GM12864 (cell line): Measurements from ENCODE around the gene KIAA1549.

Source experiments
- DNase-seq: peaks from one replicate; pipeline ENCODE4 v3.0.0-alpha.2; 2011; ENCODE audit warnings: low read depth
- H3K4me3 ChIP-seq: 2 replicates; pipeline ENCODE4 v1.5.1; 2011; ENCODE audit warnings: mild to moderate bottlenecking, low read depth, low read length, control low read depth
- TF ChIP-seq, protein P1 (sequence below): IDR thresholded peaks from 2 replicates; pipeline ENCODE4 v1.5.1; 2011; ENCODE audit warnings: low read depth, mild to moderate bottlenecking, moderate library complexity, low read length, control low read depth, inconsistent platforms; ENCODE audit errors: missing control alignments

The KIAA1549 gene

DNA sequence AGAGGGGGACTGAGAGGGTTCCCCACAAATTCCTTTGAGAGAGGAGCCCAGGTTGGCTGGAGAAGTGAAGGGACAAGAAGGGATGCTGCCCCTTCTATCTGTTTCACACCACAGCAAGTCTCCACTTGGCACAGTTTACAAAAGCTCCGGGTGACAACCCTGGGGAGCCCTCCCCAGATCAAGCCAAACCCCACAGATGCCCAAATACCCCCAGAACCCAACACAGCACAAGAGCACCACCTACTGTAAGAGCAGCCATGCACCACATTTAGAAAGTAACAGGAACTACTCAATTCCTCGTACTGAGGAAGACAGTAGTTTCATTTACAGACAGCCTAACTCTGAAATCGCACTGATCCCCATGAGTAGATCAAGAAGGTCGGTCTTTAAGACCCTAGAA lies 115.3 kb downstream of the KIAA1549 start:
- TF ChIP-seq, protein P1, sequence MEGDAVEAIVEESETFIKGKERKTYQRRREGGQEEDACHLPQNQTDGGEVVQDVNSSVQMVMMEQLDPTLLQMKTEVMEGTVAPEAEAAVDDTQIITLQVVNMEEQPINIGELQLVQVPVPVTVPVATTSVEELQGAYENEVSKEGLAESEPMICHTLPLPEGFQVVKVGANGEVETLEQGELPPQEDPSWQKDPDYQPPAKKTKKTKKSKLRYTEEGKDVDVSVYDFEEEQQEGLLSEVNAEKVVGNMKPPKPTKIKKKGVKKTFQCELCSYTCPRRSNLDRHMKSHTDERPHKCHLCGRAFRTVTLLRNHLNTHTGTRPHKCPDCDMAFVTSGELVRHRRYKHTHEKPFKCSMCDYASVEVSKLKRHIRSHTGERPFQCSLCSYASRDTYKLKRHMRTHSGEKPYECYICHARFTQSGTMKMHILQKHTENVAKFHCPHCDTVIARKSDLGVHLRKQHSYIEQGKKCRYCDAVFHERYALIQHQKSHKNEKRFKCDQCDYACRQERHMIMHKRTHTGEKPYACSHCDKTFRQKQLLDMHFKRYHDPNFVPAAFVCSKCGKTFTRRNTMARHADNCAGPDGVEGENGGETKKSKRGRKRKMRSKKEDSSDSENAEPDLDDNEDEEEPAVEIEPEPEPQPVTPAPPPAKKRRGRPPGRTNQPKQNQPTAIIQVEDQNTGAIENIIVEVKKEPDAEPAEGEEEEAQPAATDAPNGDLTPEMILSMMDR: peak; percentile 59
- H3K4me3 ChIP-seq: no peak overlapping the region
- no peak for DNase-seq

DNA sequence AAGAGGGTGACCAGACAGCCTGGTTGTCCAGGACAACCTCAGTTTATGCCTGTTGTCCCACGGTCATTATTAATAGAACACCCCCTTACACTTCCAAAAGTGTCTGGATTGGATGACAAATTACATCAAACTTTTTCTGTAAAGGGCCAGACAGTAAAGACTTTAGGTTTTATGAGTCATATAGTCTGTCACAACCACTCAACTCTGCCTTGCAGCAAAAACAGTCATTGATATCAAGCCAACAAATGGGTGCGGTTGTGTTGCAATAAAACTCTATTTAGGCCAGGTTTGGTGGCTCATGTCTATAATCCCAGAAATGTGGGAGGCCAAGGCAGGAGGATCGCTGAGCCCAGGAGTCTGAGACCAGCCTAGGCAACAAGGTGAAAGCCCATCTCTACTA lies 116.5 kb downstream of the KIAA1549 start:
- no peak for DNase-seq
- no peak overlapping the region for H3K4me3 ChIP-seq
- TF ChIP-seq, protein P1: no peak

DNA sequence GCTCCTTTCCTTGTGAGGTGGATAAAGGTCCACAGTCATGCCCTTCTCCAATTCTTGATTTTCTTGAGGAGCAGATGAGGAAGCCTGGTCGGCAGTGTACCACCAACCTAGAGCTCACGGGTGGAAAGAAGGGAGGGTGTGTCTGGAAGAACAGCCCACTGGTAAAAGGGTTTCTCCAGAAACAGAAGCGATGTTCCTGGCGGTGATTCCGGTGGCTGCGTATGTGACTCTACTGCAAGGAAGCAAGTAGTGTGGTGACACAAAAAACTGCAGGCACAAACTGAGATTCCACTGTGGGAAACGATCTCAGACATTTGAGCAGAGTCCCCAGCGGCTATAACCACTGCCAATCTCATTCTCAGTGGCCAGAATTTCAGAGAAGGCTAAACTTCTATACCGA lies 117.3 kb downstream of the KIAA1549 start:
- DNase-seq: no peak
- no peak overlapping the region for H3K4me3 ChIP-seq
- TF ChIP-seq, protein P1: no peak

DNA sequence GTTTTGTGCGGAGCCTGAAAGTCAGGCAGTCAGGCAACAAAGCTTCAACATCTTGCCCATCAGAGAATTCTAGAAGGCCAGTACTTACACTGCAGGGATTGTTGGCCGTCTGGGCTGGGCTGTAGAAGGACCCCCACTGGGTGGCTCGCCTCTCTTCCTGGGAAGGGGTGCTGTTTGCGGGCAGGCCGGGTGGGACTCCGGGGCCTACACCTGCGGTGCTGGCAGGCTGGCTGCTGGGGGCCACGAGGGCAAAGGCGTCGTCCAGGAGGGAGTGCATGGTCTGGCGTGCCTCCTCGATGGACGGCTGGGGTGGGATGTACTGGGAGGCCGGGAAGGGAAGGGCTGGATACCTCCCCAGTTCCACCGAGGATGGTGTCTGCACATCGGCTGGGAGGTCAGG lies 120.1 kb downstream of the KIAA1549 start:
- TF ChIP-seq, protein P1: no peak
- H3K4me3 ChIP-seq: no peak overlapping the region
- no peak for DNase-seq

DNA sequence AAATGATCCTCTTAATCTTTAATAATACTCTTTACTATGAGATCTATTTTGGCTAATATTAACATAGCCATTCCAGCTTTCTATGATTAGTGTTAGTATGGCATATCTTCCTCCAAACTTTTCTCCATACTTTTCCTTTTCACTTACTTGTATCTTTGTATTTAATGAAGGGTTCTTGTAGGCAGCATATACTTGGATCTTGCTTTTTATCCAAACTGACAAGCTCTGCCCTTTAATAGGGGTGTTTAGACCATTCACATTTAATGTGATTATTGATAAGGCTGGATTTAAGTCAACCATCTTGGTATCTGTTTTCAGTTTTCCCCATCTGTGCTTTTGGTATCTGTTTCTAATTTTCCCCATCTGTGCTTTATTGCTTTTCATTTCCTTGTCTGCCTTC lies 123.5 kb downstream of the KIAA1549 start:
- H3K4me3 ChIP-seq: no peak overlapping the region
- no peak for DNase-seq
- TF ChIP-seq, protein P1: no peak

DNA sequence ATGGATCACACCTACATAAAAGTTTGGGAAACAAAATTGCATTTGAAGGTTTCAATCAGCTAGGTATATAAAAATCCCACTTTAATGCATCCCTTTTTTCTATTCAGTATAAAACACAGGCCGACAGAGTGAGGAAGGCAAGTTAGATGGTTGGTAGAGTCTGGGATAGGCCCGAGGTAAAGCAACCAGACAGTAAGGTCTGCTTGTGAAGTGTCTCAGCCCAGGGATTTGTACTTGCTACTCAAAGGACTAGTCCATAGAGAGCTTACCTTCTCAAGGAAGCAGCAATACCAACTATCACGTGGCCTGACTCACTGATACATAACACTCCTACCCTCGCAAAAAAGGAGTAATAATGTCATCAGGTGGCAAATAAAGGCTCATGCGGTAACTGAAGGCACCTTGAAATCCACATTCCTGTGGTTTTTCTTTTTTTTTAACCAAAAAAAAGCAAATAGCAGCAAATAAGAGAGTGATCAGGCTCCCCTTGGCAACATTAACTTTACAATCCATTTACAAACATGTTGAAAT lies 127.0 kb downstream of the KIAA1549 start:
- DNase-seq: no peak
- H3K4me3 ChIP-seq: no peak overlapping the region
- TF ChIP-seq, protein P1: no peak

DNA sequence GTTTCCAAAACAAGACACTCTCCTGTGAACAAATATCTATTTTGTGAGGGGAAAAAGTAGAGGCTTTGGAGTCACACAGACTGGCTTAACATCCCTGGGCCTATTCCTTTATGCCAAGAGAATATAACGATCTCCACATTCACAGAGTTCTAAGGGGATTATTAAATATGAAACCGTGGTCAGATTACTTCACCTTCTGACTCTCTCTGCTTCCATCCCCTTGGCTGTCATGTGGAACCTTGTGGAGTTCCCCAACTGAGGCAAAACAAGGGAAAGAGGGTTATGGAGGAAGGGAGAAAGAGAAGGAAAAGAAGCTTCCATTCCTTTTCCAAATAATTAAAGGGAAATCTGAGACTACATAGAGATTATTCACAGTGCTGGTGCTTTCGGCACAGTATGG lies 127.7 kb downstream of the KIAA1549 start:
- DNase-seq: no peak
- H3K4me3 ChIP-seq: no peak overlapping the region
- TF ChIP-seq, protein P1: no peak
